ENCODE measurements around the gene BRSK1.

GRCh38 chr19:55353356-55353802, 69.6 kb downstream of the BRSK1 start:
- peak; percentile 14 for TF ChIP-seq CTCF (IDR thresholded peaks at IDR 0.05; ENCODE audit: poor library complexity, severe bottlenecking)
- TF ChIP-seq EZH2 (IDR thresholded peaks at IDR 0.05; ENCODE audit: borderline replicate concordance, insufficient read depth, low read length, poor library complexity, severe bottlenecking) = no peak
- TF ChIP-seq MXI1 (conservative IDR thresholded peaks at IDR 0.05; ENCODE audit: poor library complexity, severe bottlenecking) = no peak
- peak; percentile 4 for TF ChIP-seq POLR2AphosphoS5 (IDR thresholded peaks at IDR 0.05)
- no peak for TF ChIP-seq REST (IDR thresholded peaks at IDR 0.05; ENCODE audit: borderline replicate concordance)
- no peak for TF ChIP-seq RAD21 (conservative IDR thresholded peaks at IDR 0.05)
- no peak for TF ChIP-seq EP300 (conservative IDR thresholded peaks at IDR 0.05; ENCODE audit: poor library complexity, severe bottlenecking)
- no peak for TF ChIP-seq SMC3 (conservative IDR thresholded peaks at IDR 0.05; ENCODE audit: poor library complexity)
- no peak for TF ChIP-seq TAF1 (IDR thresholded peaks at IDR 0.05; ENCODE audit: low read depth)

Measured in neural cell (in vitro differentiated cells).